ENCODE results near the gene BSND.

- no peak for TF ChIP-seq PATZ1 (CRISPR knock-in tag; IDR thresholded peaks at IDR 0.05; ENCODE audit: borderline replicate concordance)
- no peak for TF ChIP-seq ZFP30 (CRISPR knock-in tag; IDR thresholded peaks at IDR 0.05)
- TF ChIP-seq ZNF565 (CRISPR knock-in tag; conservative IDR thresholded peaks at IDR 0.05; ENCODE audit: low read depth): no peak
- TF ChIP-seq ZNF8 (CRISPR knock-in tag; IDR thresholded peaks at IDR 0.05): no peak
- TF ChIP-seq SNAI2 (CRISPR knock-in tag; IDR thresholded peaks at IDR 0.05): no peak
- no peak for TF ChIP-seq TOX (CRISPR knock-in tag; IDR thresholded peaks at IDR 0.05; ENCODE audit: borderline replicate concordance)
- no peak for TF ChIP-seq ZC3H10 (CRISPR knock-in tag; IDR thresholded peaks at IDR 0.05)
- no peak for TF ChIP-seq ARNTL (CRISPR knock-in tag; IDR thresholded peaks at IDR 0.05; ENCODE audit: borderline replicate concordance, low read depth)
- no peak for TF ChIP-seq RARB (CRISPR knock-in tag; IDR thresholded peaks at IDR 0.05)
- TF ChIP-seq OSR1 (CRISPR knock-in tag; IDR thresholded peaks at IDR 0.05): no peak
- TF ChIP-seq CSDC2 (CRISPR knock-in tag; IDR thresholded peaks at IDR 0.05): no peak
- no peak for TF ChIP-seq POU6F1 (CRISPR knock-in tag; IDR thresholded peaks at IDR 0.05; ENCODE audit: borderline replicate concordance, low read depth)
- no peak for TF ChIP-seq CSRNP3 (CRISPR knock-in tag; IDR thresholded peaks at IDR 0.05)
Measured at GRCh38 chr1:54976747-54977146, 22.0 kb upstream of the BSND start.
